ENCODE data around the gene MESP2.
"Not testable (repeated sequence)": the region's sequence is repeated elsewhere in the genome, so short reads cannot be mapped to it uniquely, and the experiment has no call there.

MESP2 gene

GRCh38 chr15:89781891-89782618, 5.9 kb downstream of the MESP2 start:
- FAIRE-seq: no peak

DNA sequence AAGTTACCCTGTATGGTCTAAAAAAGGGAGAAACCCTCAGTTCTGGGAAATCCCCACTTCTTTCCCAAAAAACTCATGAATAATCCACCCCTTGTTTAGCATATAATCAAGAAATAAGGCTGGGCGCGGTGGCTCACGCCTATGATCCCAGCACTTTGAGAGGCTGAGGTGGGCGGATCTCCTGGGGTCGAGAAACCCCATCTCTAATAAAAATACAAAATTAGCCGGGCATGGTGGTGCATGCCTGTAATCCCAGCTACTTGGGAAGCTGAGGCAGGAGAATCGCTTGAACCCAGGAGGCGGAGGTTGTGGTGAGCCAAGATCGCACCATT, 6.5 kb downstream of the MESP2 start:
- not testable (repeated sequence) for FAIRE-seq

GRCh38 chr15:89783111-89783860, 7.2 kb downstream of the MESP2 start:
- no peak for FAIRE-seq

DNA sequence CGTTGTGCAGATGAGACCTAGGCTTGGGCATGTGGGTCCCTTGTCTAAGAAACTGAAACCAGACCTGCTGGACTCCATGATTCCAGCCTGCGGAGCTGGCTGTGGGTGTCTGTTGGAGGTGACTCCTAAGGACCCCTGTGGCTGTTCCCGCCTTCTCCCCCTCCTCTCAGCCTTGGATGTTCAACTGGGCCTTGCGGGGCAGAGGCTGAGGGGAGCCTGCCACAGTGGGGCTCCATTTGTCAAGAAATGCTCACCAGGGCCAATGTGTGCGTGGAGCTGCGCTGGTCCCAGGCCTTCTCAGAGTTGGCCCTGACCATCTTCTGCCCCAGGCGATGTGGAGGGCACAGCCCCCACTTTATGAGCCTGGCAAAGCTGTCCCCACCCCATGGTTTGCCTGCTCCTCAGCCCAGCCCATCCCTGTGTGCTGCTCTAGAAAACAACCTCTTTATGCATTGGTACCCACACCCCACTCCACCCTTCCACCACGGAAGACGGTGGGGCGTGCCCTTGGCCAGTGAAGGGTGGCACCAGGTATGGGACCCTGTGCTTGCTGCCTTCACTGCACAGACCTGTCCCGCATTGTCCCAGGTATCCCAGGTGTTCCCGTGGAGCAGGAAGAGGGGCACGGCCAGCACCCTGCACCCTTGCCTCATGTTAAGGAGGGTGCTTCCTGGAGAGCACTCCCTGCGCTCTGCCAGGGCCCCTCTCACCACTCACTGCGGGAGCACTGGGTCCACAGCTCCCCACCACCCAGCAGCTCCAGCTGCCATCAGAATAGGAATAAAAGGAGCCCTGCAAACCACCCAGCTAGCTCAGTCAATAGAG, 7.9 kb downstream of the MESP2 start:
- FAIRE-seq: no peak

DNA sequence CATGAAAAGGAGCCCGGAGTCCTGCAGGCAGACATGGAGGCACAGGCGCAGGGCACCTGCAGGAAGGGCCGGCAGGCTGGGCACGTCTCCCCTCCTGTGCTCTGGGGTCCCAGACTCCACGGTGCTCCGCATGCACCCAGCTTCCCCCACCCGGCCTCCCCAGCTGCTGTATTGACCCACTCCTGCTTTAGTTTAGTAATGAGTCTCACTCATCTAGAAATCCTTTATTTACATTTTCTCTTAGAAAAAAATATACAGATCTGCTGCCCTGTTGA, 8.5 kb downstream of the MESP2 start:
- no peak for FAIRE-seq

GRCh38 chr15:89785064-89785773, 9.1 kb downstream of the MESP2 start:
- FAIRE-seq: no peak

DNA sequence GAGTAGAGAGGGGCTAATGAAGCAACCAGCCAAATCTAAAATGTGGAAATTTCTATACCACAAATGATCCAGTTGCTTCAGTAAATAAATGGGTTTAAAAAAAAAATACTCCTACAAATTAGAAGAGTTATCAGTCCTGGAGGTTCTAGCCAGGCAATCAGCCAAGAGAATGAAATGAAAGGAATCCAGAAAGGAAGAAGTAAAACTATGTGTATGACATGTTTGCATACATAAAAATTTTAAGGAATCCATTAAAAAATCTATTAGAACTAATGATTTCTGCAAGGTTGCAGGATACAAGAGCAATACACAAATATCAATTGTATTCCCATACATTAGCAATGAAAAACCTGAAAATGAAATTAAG, 9.6 kb downstream of the MESP2 start:
- FAIRE-seq: no peak

GRCh38 chr15:89787944-89788343, 11.8 kb downstream of the MESP2 start:
- FAIRE-seq: no peak

DNA sequence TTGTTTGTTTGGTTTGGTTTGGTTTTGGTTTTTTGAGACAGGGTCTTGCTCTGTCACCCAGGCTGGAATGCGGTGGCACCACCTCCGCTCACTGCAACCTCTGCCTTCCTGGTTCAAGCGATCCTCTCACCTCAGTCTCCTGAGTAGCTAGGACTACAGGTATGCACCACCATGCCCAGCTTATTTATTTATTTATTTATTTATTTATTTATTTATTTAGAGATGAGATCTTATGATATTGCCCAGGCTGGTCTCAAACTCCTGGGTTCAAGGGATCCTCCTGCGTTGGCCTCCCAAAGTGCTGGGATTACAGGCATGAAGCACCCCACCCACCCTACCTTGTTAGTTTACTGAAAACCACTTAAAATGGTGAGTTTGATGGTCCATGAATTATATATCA, 12.5 kb downstream of the MESP2 start:
- FAIRE-seq: not testable (repeated sequence)

DNA sequence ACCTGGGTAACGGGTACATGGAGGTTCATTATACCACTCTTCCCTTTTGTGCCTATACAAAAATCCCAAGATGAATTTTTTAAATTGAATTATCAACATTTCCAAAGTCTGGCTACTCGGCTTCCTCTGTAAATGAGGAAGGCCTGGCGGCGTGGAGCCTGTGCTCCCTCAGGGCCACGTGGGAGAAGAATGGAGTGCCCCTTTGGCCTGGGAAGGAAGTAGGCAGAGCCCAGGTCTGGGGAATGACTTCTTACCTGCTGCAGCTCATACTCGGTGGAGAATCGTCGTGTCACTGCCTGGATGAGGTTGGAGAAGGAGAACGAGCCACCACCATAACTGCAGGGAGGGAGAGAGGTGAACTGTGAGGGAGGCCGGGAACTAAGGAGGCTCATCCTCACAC, 14.1 kb downstream of the MESP2 start:
- no peak for FAIRE-seq

GRCh38 chr15:89790661-89791060, 14.5 kb downstream of the MESP2 start:
- no peak for FAIRE-seq

DNA sequence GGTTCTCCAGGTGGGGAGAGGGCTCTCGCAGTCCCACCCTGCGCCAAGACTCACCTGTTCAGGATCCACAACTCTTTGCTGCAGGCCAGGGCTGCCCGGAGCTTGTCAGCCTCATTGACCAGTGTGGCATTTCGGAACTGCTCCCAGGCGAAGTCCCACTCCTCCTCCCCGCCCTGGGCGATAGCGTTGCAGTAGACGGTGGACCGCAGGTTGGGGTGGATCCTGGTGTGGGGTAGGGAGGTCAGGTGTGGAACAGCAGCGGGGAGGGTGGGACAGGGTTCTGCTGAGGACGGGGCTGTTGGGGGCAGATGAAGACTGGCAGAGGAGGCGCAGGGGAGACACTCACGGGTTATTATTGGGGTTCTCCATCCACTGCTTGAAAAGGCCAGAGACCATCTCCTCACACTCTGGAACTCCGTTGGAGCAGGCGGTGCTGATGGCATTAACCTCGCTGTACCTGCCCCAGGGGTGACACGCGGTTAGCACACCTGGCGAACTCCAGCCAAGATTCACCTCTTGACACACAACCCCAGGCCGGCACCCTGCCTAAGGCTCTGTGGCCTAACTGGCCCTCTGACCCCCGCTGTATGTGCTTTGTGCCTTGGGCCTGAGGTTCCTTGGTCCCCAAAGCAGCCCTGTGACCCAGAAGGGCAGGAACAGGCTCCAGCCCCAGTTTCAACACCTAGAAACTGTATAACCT, 16.1 kb downstream of the MESP2 start:
- no peak for FAIRE-seq

GRCh38 chr15:89794627-89795241, 18.6 kb downstream of the MESP2 start:
- no peak for FAIRE-seq

DNA sequence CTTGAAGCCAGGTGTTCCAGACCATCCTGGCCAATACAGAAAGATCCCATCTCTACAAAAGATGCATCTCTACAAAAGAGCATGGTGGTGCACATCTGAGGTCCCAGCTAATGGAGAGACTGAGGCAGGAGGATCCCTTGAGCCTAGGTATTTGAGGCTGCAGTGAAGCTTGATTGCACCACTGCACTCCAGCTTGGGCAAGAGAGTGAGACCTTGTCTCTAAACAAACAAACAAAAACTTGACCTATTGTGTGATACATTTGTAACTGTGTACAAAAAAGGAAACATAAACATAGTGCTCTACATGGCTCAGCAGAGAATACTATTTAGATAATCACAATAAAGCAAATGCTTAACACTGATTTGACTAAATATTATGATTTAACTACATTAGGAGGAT, 19.9 kb downstream of the MESP2 start:
- no peak for FAIRE-seq

- no peak for FAIRE-seq
These were observed 21.6 kb downstream of the MESP2 start for GRCh38 chr15:89797678-89798201.

GRCh38 chr15:89799011-89799911, 23.1 kb downstream of the MESP2 start:
- FAIRE-seq: no peak

- no peak for FAIRE-seq
These were observed 23.9 kb downstream of the MESP2 start for GRCh38 chr15:89799918-89800498.

DNA sequence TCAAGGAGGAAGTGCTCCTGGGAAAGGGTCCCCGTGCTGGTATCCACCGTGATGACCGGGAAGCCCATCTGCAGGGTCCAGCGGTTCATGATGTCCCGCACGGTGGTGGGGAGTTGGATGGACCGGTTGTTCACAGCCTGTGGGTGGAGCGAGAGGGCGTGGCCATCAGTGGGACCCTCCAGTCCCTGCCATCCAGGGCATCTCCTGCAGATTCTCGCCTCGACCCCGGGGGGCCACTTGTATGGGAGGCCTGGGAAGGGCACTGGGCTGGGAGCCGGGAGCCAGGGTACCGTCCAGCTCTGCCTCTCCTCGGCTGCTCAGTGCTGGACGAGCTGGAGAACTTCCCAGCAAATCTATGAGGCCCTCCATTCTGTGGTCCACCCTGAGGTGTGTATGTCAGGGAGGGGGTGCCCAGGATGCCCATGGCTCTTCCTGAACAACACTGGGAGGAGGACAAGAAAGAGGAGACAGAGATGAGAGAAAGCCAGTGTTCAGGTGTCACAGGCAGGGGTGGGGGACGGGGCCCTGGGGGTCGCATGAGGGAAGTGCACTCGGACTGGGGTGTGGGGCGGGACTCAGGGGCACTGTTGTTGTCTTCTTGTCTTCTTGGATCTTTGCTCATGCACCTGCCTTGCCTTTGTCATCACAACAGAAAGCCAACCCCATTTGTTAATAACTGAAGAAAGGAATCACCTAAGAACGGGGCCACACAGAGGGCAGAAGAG, 25.5 kb downstream of the MESP2 start:
- no peak for FAIRE-seq

- FAIRE-seq: no peak
These were observed 26.2 kb downstream of the MESP2 start for GRCh38 chr15:89802231-89802928.
